ENCODE measurements around the gene CCDC136.

CCDC136 gene

GRCh38 chr7:128807191-128807590 is 15.4 kb downstream of the CCDC136 start:
- DNase-seq, result no peak

GRCh38 chr7:128809363-128809762 is 17.6 kb downstream of the CCDC136 start:
- DNase-seq, result no peak

GRCh38 chr7:128810473-128810872 is 18.7 kb downstream of the CCDC136 start:
- no peak for DNase-seq

GRCh38 chr7:128810997-128811396 is 19.2 kb downstream of the CCDC136 start:
- DNase-seq, result no peak

GRCh38 chr7:128811631-128812430 is 20.1 kb downstream of the CCDC136 start:
- DNase-seq, result no peak

GRCh38 chr7:128812514-128813168 is 20.9 kb downstream of the CCDC136 start:
- DNase-seq, result no peak

- no peak for DNase-seq
These were observed 22.7 kb downstream of the CCDC136 start for GRCh38 chr7:128814499-128814898.

- DNase-seq, result no peak
These were observed 23.6 kb downstream of the CCDC136 start for GRCh38 chr7:128815289-128815942.

GRCh38 chr7:128818694-128819093 is 26.9 kb downstream of the CCDC136 start:
- no peak for DNase-seq

GRCh38 chr7:128821724-128822123 is 30.0 kb downstream of the CCDC136 start:
- no peak for DNase-seq

GRCh38 chr7:128826512-128826911 is 34.7 kb downstream of the CCDC136 start:
- DNase-seq, result no peak

- no peak for DNase-seq
These were observed 35.1 kb downstream of the CCDC136 start for GRCh38 chr7:128826916-128827247.

GRCh38 chr7:128827248-128827958 is 35.6 kb downstream of the CCDC136 start:
- no peak for DNase-seq

GRCh38 chr7:128827971-128828711 is 36.4 kb downstream of the CCDC136 start:
- no peak for DNase-seq

GRCh38 chr7:128829391-128830166 is 37.8 kb downstream of the CCDC136 start:
- DNase-seq, result no peak

GRCh38 chr7:128830231-128831177 is 38.7 kb downstream of the CCDC136 start, which contains the start of gene FLNC:
TSS of gene FLNC (plus strand) at chr7:128830406. CDS start at chr7:128830638, 232 bp downstream.
- no peak for DNase-seq

- no peak for DNase-seq
These were observed 39.6 kb downstream of the CCDC136 start for GRCh38 chr7:128831178-128831993.

- no peak for DNase-seq
These were observed 40.5 kb downstream of the CCDC136 start for GRCh38 chr7:128831994-128832879.

- no peak for DNase-seq
These were observed 41.0 kb downstream of the CCDC136 start for GRCh38 chr7:128832880-128833147.
